HG03521 (cell line): ENCODE data around the gene JPT1.
"Not testable (repeated sequence)": the region's sequence is repeated elsewhere in the genome, so short reads cannot be mapped to it uniquely, and the experiment has no call there.

Experiments
- ATAC-seq: cut with Tn5 transposase; IDR thresholded peaks from one replicate; pipeline ENCODE4 v1.9.1; 2021; ENCODE audit warnings: mild to moderate bottlenecking, moderate library complexity; ENCODE audit not compliant: unreplicated experiment

The JPT1 gene, protein sequence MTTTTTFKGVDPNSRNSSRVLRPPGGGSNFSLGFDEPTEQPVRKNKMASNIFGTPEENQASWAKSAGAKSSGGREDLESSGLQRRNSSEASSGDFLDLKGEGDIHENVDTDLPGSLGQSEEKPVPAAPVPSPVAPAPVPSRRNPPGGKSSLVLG

DNA sequence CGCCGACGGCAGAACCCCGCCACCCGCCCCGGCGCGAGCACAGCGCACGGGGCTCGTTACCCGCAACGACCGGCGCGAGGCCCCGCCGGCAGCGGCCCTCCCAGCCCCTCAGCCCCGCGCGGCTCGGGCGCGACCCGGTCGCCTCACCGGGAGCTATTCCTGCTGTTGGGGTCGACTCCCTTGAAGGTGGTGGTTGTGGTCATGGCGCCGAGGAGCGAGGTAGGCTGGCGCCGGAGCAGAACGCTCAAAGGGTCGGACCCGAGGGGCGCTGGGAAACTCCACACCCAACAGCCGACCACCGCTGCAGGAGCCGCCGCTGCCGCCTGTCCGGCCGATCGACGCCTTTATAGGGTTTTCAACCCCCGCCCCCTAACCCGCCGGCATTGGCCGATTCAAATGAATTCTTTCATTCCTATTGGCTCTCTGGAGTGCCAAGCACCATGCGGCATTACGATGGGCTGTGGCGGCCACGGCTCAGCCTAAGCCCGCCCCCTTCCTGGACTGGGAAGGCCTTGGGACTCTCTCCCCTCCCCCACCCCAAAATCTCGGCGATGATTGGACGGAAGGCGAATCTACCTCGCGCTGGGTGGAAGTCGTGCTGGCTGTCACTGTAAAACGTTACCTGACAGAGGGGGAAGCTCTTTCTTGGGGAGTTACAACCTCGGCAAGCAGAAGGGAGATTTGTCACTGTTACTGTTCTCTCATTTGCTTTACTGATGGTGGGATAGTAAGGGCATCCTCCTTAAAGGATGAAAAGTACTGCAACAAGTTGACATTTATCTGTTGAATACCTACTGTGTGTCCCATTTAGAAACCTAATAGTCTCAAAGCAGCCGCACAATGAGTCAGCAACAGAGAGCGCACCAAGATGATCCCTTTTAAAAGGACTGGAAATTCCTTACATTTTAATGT is at the start of gene JPT1:
Gene JPT1 (minus strand): TSS at position 318 of the 912 bp plus-strand sequence. CDS start 115 bp downstream, at position 203.
- peak; percentile 92 for ATAC-seq

DNA sequence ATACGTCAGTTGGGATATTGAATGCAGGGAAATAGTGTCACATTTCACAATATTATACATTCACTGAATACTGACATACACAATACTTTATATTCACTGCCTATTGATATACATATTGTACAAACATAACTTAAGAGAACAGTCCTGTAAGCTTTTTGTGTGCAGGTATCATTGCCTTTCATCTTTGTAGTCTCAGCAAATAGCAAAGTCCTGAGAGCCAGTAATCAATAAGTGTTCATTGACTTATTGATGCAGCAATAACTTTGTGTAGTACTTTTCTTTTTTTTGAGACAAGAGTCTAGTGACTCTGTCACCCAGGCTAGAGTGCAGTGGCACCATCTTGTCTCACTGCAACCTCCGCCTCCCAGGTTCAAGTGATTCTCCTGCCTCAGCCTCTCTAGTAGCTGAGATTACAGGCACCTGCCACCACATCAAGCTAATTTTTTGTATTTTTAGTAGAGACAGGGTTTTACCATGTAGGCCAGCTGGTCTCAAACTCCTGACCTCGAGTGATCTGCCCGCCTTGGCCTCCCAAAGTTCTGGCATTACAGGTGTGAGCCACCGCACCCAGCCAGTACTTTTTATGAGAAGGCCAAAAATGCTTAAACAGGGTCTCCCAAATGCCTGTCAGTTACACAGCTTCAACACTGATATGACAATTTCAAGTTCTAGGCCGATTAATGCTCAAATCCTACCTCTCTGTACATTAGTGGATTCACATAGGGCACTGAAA is 45.7 kb upstream of the JPT1 start:
- no peak for ATAC-seq

GRCh38 chr17:75194879-75195278 is 40.6 kb upstream of the JPT1 start:
- no peak for ATAC-seq

- ATAC-seq = no peak
These were observed 37.3 kb upstream of the JPT1 start for GRCh38 chr17:75191584-75191983.

DNA sequence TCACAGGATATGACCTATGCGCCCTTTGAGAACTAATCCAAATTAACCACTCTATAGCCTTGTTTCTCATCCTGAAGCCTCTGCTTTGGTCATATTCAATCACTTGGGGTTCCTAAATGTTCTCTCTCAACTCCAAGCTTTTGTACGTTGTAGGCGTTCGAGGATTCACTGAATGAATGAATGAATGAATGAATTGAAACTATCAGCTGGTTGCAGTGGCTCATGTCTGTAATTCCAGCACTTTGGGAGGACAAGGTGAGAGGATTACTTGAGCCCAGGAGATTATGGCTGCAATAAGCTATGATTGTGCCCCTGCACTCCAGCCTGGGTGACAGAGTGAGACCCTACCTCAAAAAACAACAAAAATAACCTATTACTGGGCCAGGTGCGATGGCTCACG is 34.3 kb upstream of the JPT1 start:
- no peak for ATAC-seq

DNA sequence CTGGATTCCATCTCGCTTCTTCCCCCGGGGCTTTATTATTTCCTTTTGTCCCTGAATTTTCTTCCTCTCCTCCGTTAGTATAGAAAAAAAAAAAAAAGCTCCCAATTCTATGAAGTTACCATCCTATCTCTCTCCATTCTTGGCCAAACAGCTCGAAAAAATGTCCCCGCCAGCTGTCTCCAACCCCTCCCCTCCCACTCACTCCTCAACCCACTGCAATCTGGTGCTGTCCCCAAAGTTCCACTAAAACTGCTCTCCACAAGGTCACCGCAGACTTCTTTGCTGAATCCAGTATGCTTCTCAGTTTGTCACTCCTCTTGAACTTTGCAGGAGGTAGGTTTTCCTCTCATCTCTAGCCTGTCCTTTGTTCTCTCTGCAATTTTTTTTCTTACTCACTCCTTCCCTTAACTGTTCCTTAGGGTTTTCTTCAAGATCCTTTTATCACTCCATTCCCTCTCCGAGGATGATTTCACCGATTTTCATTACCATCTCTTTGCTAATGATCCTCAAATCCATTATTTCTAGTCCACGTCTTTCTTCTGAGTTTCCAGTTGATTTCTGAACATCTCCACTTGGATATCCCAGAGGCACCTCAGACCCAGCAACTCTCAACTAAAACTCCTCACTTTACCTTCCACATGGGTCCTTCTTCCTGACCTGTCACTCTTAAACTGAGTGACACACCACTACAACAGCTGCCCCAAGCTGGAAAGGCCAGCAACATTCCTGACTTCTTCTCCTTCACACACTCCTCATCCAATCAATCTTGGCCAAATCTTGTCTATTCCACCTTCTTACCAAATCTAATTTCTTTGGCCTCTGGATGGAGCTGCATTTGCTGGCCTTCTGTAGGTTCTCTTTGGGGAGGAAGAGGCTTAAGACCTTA is 29.9 kb upstream of the JPT1 start:
- ATAC-seq = no peak

DNA sequence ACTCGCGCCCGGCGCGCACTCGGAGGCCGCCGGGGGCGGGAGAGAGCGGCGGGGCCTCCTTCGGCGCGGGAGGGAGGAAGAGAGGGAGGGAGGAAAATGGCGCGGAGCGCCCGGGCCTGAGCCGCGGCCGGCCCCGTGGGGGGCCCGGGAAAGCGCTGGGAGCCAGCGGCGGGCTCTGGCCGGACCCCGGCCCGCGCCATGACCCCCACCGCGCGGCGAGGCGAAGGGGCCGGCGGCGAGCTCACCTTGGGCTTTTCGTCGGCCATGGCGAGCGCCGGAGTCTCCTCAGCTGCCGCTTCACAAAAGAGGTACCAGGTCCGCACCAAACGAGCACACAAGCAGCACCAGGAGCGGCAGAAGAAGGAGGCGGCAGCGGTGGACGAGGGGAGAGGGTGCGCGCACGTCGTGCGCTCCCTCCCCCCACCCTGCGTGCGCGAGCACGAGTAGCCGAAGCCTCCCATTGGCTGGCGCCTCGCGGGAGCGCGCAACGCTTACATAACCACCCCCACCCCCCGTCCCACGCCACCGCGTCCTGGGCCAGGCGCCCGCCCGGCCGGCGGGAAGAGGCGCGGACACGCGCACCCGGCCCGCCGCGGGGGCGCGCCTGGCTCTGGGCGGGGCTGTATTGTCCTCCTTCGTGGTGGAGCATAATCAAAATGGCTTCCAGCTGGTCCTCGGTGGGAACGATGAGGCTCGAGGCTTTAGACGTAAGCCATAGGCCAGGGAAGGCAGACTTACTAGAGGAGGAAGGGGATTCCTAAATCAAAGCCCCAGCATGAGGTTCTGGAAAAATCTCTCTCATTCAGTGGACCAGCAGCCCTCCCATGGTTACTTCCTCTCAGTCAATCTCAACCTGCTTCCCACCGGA is 28.5 kb upstream of the JPT1 start, which contains the start of gene SUMO2:
Gene SUMO2 (minus strand): TSS at position 391 of the 868 bp plus-strand sequence. CDS start 125 bp downstream, at position 266.
- ATAC-seq = peak; percentile 72

DNA sequence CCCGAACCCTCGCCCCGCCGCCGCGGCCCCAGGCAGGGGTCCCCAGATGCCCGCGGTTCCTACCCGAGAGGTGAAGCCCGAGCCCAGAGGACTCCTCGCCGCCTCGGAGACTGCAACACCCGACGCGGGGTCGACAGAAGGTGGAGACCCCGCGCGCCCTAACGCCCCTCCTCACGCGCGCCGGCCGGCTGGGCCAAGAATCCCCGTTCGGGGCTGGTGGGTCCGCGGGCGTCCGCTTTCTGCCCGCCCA is 27.9 kb upstream of the JPT1 start:
- ATAC-seq = peak; percentile 22

GRCh38 chr17:75181608-75182318 is 27.5 kb upstream of the JPT1 start:
- no peak for ATAC-seq

DNA sequence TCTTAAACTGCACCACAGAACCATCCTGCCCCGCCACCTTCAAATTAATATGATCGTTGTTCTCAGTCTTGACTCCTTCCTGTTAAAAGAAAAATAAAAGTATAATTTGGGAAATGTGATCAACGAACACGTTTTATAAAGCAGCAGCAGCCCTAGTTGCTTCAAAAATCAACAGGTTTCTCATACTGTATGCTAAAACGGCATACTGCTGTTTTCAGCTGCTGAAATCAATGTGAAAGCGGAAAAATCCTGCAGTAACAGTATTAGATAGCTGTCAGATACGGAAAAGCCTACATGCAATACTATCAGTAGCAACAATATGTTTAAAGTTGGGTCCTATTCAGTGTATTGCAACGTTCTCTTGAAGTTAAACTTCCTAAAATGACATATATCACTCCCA is 26.8 kb upstream of the JPT1 start:
- ATAC-seq = no peak

DNA sequence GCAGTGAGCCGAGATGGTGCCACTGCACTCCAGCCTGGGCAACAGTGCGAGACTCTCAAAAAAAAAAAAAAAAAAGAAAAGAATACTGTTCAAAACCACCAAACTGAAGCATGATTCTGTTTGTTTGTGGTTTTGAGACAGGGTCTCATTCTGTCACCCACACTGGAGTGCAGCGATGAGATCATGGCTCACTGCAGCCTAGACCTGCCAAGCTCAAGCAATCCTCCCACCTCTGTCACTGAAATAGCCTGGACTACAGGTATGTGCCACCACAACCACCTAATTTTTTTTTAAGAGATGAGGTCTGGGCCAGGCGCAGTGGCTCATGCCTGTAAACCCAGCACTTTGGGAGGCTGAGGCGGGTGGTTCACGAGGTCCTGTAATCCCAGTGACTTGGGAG is 24.1 kb upstream of the JPT1 start:
- ATAC-seq = no peak

DNA sequence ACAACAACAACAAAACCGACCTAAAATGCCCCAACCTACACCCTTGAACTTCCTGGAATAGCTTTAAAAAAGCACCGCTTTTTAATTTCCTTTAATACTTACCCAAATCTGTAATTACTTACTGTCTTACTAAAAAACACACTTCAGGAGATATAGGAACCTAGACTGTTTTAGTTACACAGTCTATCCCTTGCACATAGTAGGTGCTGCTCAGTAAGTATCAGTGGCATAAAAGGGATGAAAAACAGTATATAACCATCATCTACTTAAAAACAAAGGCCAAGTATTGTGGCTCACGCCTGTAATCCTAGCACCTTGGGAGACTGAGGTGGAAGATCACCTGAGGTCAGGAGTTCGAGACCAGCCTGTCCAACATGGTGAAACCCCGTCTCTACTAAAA is 22.3 kb upstream of the JPT1 start:
- no peak for ATAC-seq

GRCh38 chr17:75174996-75175395 is 20.7 kb upstream of the JPT1 start:
- no peak for ATAC-seq

DNA sequence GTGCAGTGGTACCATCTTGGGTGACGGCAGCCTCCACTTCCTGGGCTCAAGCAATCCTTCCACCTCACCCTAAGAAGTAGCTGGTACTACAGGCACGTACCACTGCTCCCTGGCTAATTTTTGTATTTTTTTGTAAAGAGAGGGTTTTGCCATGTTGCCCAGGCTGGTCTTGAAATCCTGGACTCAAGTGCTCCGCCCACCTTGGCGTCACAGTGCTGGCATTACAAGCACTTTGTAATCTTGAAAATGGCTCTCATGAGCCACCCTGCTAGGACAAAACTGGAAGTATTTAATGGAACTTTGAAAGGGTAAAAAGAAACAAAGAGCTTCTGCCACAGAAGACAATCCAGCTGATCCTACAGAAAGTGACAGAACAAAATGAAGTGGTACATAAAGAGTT is 19.2 kb upstream of the JPT1 start:
- no peak for ATAC-seq

- no peak for ATAC-seq
These were observed 14.7 kb upstream of the JPT1 start for GRCh38 chr17:75168998-75169397.

- ATAC-seq = not testable (repeated sequence)
These were observed 10.3 kb upstream of the JPT1 start for GRCh38 chr17:75164606-75165005.

DNA sequence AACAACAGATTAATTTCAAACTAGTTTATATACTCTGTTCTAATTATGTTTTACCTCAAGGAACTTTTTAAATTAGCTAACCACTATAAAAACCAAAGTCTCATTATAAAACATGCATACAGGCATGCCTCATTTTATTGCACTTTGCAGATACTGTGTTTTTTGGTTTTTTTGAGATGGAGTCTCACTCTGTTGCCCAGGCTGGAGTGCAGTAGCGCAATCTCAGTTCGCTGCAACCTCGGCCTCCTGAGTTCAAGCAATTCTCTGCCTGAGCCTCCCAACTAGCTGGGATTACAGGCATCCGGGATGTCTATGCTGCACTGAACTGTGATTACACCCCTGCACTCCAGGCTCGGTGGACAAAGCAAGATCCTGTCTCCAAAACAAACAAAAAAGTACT is 8.8 kb upstream of the JPT1 start:
- no peak for ATAC-seq

DNA sequence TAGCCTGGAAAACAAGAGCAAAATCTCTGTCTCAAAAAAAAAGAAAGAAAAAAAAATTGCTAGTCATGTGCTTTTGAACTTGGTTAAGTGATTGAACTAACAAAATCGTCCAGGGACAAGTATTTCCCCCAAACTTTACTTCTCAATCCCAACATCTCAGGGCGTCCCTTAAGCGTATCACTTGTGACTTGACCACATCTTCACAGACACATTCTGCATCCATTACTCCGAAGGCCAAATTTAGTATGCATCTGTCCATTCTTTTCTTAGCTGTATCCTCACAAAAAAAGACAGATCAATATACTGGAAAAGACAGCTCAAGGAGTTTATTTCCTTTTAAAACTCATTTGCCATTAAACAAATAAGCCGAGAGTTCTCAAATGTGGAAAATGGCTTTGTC is 5.9 kb upstream of the JPT1 start:
- no peak for ATAC-seq
